NOMO-1 (cell line): ENCODE data around the gene DSEL.

Experiments used
- DNase-seq, 2 experiments: peaks; one replicate each; lab custom pipeline; 2025; ENCODE audit not compliant: unreplicated experiment in 2 of 2; lab: John Stamatoyannopoulos, UW

DSEL gene

GRCh38 chr18:67516539-67517443 lies at the start of gene DSEL:
TSS of gene DSEL (minus strand) at chr18:67516720. CDS start at chr18:67514608, 2,112 bp downstream.
- DNase-seq = peak; percentile 77 to 81

DNA sequence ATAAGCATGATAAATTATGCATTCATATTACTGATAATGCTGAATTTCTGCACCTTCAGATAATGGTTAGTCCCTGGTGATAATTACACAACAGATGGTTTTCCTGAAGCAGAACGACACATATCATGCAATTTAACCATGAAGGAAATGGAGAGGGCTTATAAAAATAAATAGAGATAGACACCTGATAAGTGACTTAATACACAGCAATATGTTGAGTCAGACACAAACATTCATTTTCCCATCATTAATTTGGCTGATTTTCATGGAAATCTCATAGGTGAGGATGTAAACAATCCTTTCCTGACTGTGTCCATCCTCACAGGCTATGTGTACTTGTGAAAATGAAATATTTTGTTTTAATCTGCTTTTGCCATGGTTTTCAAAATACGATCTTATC lies 36.9 kb upstream of the DSEL start:
- no peak for DNase-seq

GRCh38 chr18:67550872-67551520 lies 34.5 kb upstream of the DSEL start:
- no peak for DNase-seq

DNA sequence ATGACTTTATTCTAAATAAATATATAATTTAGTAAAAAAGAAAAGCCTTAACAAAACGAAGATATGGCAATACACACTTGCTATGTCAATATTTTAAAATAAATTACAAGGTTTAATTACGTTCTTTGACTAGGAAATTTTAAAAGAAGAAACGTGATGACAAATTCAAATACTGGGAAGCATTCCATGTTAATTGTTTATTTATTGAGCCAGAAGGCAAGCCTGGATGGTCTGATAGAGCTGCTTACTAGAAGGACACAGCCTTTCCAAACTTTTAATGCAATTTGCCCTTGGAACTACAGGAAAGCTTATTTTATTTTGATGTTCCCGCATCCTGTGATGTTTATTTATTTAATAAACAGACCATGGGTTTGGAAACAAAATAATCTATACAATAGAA lies 33.4 kb upstream of the DSEL start:
- no peak for DNase-seq

DNA sequence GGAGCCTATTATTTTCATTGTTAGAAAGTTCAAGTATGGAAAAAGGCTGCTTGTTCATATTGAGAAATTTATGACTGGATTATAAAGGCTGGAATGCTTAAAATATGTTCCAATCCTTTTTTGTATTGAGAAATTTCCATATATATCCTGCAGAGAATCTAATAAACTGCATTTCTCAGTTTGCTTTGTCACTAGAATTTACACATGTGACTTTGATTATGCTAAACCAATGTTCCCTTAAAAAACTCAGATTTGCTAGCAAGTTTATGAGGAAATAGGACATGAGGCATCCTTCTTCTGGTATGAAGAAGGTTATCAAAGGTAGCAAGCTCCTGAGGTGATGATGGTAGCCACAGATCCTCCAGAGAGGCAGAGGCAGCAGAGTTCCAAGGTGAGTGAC lies 29.2 kb upstream of the DSEL start:
- no peak for DNase-seq

- DNase-seq = no peak
Observed at GRCh38 chr18:67540559-67540958, 24.0 kb upstream of the DSEL start.

DNA sequence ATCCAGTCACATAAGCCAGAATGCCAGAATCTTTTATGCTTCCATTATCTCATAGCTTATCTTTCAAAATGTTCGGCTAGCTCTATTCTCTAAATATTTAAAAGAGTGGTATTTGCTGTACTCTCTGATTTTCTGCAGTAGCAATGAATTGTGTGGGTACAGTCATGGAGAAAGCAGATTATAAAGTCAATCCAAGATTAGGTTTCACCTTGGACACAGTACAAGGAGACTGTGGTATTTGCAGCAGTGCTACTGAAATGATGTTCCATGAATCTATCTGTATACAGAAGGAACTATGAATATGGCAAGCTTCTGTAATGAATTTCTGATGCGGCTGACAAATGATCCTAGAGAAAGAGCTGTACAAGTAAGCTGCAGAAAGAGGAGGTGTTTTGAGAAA lies 15.4 kb upstream of the DSEL start:
- no peak for DNase-seq

DNA sequence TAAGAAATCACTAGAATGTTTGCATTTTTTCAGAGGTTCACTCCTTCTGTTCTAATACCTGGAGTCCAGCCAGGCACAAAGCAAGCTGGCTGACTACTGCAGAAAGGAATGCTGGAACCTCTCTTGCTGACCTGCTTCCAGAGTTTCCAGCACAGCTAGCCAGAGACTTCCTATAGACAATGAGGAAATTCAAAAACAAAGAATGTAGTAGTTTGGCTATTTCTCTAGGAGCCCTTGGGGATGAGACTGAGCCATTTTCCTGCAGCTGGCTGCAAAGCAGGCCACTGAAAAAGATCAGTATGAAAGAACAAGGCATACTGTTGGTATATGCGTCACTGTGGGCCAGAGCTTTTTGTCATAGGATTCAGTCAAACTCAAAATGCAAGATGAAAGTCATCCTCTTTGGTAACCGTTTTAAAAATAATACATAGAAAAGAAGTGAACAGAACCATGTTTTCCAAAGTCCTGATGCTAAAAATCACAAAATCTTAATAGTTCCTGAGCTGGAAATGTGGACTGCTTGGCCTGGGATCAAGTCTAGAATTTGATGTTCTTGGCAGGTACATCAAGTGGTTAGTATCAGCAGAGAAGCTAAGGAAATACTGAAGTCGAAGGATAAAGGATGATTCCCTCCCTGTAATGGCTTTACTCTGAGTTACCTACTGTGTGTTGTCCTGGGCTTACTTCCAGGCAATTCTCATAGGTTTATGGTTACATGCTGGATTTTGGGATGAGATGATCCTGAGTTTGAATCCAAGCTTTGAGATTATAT lies 9.0 kb upstream of the DSEL start:
- DNase-seq = no peak

DNA sequence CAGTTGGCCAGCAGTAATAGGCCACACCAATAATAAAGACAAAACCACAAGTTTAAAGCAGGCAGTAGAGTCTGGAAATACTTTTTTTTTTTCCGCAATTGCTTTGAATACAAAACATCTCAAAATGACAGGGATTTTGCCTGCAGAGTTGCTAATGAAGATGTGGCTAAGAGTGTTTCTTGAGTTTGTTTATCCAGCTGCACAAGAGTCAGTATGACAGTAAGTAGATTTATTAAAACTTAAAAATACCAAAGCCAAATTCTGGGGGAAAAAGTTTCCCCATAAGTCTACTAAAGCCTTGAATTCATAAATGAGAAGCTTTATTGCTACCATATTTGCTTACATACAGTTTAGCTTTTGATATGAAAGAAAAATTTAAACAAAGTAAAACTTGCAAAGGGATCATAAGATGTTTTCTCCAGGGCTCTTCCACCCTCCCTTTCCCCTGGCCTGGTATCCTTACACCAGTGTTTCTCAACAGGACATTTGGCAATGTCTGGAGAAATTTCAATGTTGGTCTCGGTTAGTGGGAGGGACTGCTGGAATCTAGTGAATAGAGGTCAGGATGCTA lies 3.9 kb upstream of the DSEL start:
- no peak for DNase-seq

GRCh38 chr18:67519592-67519991 lies 3.1 kb upstream of the DSEL start:
- no peak for DNase-seq

DNA sequence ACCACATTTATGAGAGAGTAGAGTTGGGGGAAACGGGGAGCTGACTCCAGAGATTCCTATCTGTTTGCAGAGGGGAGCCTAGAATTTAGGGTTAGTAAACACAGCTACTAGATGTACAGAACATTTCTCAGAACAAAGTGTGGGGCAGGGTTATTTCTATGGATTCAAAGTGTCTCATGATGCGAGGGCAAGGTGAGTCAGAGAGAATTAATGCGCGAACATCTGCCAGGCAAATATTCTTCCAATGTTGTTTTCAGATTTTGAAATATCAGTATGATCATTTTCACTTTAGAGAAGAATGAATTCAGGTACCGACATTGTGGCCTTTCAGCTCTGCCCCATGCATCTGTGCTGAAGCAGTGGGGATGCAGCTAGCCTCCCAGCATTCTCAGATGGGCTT lies 2.0 kb upstream of the DSEL start:
- no peak for DNase-seq

DNA sequence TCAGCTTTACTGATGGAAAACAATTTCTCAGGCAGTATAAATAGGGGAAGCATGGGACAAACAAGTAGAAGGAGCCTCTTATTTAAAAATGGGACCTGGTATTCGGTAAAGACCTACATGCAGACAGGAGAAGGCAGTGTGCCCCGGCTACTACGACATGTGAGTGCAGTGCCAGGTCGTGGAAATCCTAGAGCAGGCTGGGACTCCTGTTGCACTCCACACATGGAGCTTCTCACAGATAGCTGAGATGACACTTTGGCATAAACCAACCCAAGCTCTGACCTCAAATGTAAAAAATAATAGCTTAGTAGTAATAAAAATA lies 885 bp upstream of the DSEL start:
- DNase-seq = no peak

GRCh38 chr18:67515942-67516538 lies 480 bp downstream of the DSEL start:
- DNase-seq = peak; percentile 13 to 23

- DNase-seq = no peak
Observed at GRCh38 chr18:67514901-67515540, 1.5 kb downstream of the DSEL start.

- no peak for DNase-seq
Observed at GRCh38 chr18:67514465-67514864, 2.1 kb downstream of the DSEL start.

DNA sequence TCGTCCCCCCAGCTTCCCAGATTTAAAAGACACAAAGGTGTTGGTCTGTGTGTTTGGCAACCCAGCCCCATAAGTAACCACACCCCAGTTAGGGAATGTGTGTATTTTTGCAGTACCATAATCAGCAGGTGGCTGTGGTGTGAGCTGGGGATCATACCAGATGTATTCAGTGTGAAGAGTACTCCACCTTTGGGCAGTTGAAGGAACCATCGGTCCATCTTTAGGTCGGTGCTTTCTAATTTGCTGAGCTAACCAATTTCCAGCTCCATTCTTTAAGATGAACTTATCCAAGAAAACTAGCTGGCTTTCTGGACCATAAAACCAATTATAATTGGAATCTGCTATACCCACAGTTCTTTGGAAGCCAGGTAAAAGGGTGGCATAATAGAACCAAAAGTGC lies 3.2 kb downstream of the DSEL start:
- no peak for DNase-seq

DNA sequence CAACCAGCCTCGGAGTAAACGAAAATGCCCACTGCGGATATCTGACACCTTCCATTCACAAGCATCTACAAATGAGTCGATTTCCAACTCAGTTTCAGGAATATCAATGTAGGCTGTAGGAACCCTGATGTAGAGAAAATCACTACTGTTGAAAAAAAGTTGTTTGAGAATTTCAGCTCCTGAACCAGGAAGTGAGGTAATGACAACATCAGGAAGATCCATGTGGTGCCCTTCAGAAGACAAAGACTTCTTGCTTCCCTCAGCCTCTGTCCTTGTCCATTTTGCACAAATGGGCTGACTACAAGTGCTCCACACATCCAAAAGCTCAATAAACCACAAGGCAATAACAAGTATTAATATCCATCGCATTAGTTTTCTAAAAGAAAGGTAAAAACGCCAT lies 4.7 kb downstream of the DSEL start:
- DNase-seq = no peak

DNA sequence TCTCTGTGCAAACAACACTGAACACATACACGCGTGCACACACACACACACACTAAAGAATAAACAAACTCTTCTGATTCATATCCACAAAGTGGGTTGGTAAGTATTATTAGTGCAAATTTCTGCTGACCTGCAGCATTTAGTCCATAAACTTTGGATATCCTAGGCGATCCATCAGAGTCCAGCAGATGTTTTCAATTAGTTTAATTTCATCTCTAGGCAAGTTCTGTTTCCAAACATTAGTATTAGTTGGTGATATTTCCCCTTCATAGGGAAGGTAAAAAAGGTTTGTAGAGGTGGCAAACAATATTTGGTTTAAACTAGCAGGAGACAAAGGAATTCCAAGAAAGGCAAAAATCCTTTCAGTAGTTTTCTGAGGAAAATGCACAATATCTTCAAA lies 5.7 kb downstream of the DSEL start:
- DNase-seq = no peak

DNA sequence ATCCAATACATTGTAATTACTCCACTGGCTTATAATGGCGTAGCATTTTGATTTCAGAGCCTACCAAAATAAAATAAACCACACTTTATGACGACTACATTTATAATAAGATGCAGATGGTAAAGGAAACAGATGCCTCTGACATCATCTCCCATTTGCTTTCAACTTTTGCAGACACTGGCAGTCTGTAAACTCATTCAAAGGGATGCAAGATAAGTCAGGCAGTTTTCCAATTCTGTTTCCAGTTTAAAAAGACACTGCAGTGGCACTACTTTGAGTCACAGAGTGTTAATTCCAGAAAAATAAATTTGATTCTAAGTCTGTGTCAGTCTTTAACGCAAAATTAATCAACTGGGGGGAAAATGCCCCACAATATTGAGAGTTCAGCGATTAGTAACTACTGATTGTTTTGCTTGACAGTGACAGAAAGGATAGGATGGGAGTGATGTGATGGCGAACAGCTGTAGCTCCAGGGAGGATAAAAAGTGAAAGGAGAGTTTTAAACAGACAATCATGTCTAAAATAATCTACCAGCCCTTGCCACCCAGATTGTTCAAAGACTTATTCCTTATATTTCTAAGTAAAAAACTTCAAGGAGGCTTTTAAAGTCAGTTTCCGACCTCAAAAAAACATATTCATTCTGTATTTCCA lies 6.7 kb downstream of the DSEL start:
- DNase-seq = no peak

GRCh38 chr18:67508146-67508545 lies 8.4 kb downstream of the DSEL start:
- DNase-seq = no peak
